NCI-H2107 (cell line): ENCODE results near the gene SLC9A9.

ENCODE experiments used
- DNase-seq: peaks from one replicate; lab custom pipeline; 2025; lab: John Stamatoyannopoulos, UW

SLC9A9 gene

GRCh38 chr3:143686638-143687197 lies 161.6 kb downstream of the SLC9A9 start:
- DNase-seq: no peak

GRCh38 chr3:143685491-143685890 lies 162.8 kb downstream of the SLC9A9 start:
- DNase-seq: no peak

- DNase-seq: no peak
Observed at GRCh38 chr3:143677430-143677829, 170.8 kb downstream of the SLC9A9 start.

GRCh38 chr3:143676747-143677146 lies 171.5 kb downstream of the SLC9A9 start:
- DNase-seq: no peak

GRCh38 chr3:143676021-143676420 lies 172.2 kb downstream of the SLC9A9 start:
- DNase-seq: peak; percentile 15

- peak; percentile 57 for DNase-seq
Observed at GRCh38 chr3:143674100-143674968, 173.9 kb downstream of the SLC9A9 start.

GRCh38 chr3:143672396-143673165 lies 175.7 kb downstream of the SLC9A9 start:
- DNase-seq: no peak

- DNase-seq: no peak
Observed at GRCh38 chr3:143671626-143672025, 176.6 kb downstream of the SLC9A9 start.

- DNase-seq: no peak
Observed at GRCh38 chr3:143668924-143669790, 179.1 kb downstream of the SLC9A9 start.

- DNase-seq: no peak
Observed at GRCh38 chr3:143668385-143668784, 179.9 kb downstream of the SLC9A9 start.

- no peak for DNase-seq
Observed at GRCh38 chr3:143661677-143662076, 186.6 kb downstream of the SLC9A9 start.

GRCh38 chr3:143658861-143659260 lies 189.4 kb downstream of the SLC9A9 start:
- DNase-seq: no peak

GRCh38 chr3:143658116-143658515 lies 190.2 kb downstream of the SLC9A9 start:
- DNase-seq: no peak

GRCh38 chr3:143657391-143657790 lies 190.9 kb downstream of the SLC9A9 start:
- DNase-seq: no peak

- DNase-seq: no peak
Observed at GRCh38 chr3:143654906-143655305, 193.4 kb downstream of the SLC9A9 start.

- DNase-seq: no peak
Observed at GRCh38 chr3:143653935-143654334, 194.3 kb downstream of the SLC9A9 start.

GRCh38 chr3:143653493-143653892 lies 194.8 kb downstream of the SLC9A9 start:
- DNase-seq: no peak

GRCh38 chr3:143652118-143652517 lies 196.2 kb downstream of the SLC9A9 start:
- no peak for DNase-seq

- DNase-seq: no peak
Observed at GRCh38 chr3:143650827-143651226, 197.4 kb downstream of the SLC9A9 start.

GRCh38 chr3:143650120-143650519 lies 198.1 kb downstream of the SLC9A9 start:
- no peak for DNase-seq

- DNase-seq: no peak
Observed at GRCh38 chr3:143648708-143649107, 199.6 kb downstream of the SLC9A9 start.

- DNase-seq: no peak
Observed at GRCh38 chr3:143648218-143648617, 200.1 kb downstream of the SLC9A9 start.
